Measurements from ENCODE around the gene WEE2. TPM values are rescaled to one million over a fixed set of nuclear protein-coding genes. Genes with fewer than 3 reads are reported as not detected.
"Not testable (repeated sequence)": the region's sequence is repeated elsewhere in the genome, so short reads cannot be mapped to it uniquely, and the experiment has no call there.

WEE2 gene
- total RNA-seq, 4 donors from 2014 or later = 0.79 TPM; not detected in 3

DNA sequence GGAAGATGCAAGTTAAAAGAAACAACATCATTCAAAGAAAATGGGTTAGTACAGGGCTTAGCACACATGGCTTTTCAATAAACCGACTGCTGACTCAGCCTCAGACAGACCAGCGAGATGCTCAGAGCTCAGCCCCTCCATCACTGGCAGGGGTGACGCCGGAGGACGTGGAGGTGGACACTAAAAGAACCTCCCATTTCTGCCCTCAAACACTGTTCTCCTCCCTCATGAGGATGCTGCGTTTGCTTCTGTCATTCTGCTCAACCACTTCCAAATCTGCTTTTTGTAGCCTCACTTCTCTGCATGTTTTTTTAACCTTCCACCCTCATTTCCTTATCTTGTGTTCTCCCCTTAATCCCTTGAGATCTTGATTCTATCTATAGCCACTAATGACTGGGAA, 21.5 kb upstream of the WEE2 start:
- peaks cover 0 to 18% of the 10 kb centered on the region in 2 donors for H3K36me3 ChIP-seq
- H3K4me3 ChIP-seq (replicated peaks in 1 of 3) = no peak overlapping the region
- peaks cover 0 to 4% of the 10 kb centered on the region in 2 donors for H3K4me1 ChIP-seq
- H3K27me3 ChIP-seq = no peaks in the 10 kb centered on the region
- DNase-seq = no peak
- TF ChIP-seq, protein P1, sequence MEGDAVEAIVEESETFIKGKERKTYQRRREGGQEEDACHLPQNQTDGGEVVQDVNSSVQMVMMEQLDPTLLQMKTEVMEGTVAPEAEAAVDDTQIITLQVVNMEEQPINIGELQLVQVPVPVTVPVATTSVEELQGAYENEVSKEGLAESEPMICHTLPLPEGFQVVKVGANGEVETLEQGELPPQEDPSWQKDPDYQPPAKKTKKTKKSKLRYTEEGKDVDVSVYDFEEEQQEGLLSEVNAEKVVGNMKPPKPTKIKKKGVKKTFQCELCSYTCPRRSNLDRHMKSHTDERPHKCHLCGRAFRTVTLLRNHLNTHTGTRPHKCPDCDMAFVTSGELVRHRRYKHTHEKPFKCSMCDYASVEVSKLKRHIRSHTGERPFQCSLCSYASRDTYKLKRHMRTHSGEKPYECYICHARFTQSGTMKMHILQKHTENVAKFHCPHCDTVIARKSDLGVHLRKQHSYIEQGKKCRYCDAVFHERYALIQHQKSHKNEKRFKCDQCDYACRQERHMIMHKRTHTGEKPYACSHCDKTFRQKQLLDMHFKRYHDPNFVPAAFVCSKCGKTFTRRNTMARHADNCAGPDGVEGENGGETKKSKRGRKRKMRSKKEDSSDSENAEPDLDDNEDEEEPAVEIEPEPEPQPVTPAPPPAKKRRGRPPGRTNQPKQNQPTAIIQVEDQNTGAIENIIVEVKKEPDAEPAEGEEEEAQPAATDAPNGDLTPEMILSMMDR (IDR thresholded peaks at IDR 0.05) = no peak
- TF ChIP-seq POLR2A (IDR thresholded peaks at IDR 0.05) = no peak
- no peaks in the 10 kb centered on the region for H3K9me3 ChIP-seq
- 68 to 70% methylated on average over 6 of the region's 6 CpGs for WGBS, 2 donors
- H3K27ac ChIP-seq = no peak overlapping the region
- intact Hi-C loops (cut with DNase I) = no loop called here

DNA sequence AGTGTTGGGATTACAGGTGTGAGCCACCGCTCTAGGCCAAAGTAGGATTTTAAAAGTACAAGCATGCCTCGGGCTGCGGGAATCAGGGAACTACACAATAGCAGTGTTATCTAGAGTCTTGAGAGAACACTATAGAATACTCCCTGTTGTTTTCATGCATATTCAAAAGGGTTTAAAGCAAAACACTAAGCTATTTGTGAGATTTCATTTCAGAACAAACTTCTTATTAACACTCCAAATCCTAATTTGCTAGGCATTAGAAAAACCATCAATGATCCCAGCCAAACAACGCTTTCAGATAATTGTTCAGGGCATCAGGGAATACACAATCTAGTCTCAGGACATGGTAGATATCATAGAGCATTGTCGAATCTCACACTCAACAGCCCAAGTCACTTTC, 20.1 kb upstream of the WEE2 start:
- no peaks in the 10 kb centered on the region for H3K27me3 ChIP-seq
- H3K27ac ChIP-seq = no peak overlapping the region
- no peak for TF ChIP-seq POLR2A (IDR thresholded peaks at IDR 0.05)
- TF ChIP-seq, protein P1 (IDR thresholded peaks at IDR 0.05) = no peak
- no peak for DNase-seq
- no peaks in the 10 kb centered on the region for H3K9me3 ChIP-seq
- intact Hi-C loops (cut with DNase I) = no loop called here
- H3K36me3 ChIP-seq = peaks cover 0 to 10% of the 10 kb centered on the region in 2 donors
- 96 to 98% methylated on average over 5 of the region's 5 CpGs for WGBS, 2 donors
- H3K4me1 ChIP-seq = peaks cover 0 to 4% of the 10 kb centered on the region in 2 donors
- H3K4me3 ChIP-seq (replicated peaks in 1 of 3) = no peak overlapping the region

DNA sequence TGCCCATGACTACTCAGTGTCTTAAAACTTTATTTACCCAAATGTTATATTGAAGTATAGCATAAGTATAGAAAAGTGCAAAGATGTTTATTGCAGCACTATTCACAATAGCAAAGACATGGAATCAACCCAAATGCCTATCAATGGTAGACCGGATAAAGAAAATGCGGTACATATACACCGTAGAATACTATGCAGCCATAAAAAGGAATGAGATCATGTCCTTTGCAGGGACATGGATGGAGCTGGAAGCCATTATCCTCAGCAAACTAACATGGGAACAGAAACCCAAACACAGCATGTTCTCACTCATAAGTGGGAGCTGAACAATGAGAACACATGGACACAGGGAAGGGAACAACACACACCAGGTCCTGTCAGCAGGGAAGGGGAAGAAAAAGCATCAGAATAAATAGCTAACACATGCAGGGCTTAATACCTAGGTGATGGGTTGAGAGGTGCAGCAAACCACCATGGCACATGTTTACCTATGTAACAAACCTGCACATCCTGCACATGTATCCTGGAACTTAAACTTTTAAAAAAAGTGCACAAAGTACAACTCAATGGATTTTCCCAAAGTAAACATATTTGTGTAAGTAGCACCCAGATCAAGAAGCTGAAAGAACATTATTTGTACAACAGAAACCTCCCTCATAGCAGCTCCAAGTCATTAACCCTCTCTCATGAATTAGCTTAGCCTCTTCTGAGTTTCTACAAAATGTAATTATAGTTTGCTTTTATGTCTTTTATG, 18.9 kb upstream of the WEE2 start:
- DNase-seq; H3K36me3 ChIP-seq; H3K4me3 ChIP-seq (replicated peaks in 1 of 3); H3K27me3 ChIP-seq; intact Hi-C loops (cut with DNase I); H3K4me1 ChIP-seq; H3K27ac ChIP-seq; H3K9me3 ChIP-seq: not testable (repeated sequence)
- 96 to 99% methylated on average over 3 of the region's 3 CpGs for WGBS, 2 donors

DNA sequence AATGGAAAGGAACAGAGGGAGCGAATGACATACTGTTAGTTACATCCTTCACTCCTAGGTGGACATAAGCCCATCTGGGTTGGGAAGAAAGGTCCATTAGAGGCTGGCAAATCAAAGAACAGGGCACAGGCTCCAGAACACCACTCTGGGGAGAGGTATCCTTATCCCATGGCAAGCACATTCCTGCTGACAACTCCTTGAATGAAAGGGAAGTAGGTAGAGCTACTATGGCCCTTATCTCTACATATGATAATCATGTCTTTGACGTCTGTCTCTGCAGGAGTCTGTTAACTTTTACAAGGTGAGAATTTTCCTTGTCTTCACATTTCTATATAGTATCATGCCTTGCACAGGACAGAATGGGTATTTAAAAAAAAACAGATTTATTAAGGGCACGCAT, 16.6 kb upstream of the WEE2 start:
- WGBS, 2 donors = 91 to 96% methylated on average over 3 of the region's 3 CpGs
- intact Hi-C loops (cut with DNase I) = no loop called here
- Histone ChIP-seq H3K4me1 (peaks cover 9 to 16% of the 10 kb centered on the region in 2 donors), H3K27me3 (no peaks in the 10 kb centered on the region), H3K36me3 (no peaks in the 10 kb centered on the region), H3K9me3 (no peaks in the 10 kb centered on the region), H3K4me3 (replicated peaks in 1 of 3) (no peak overlapping the region), H3K27ac (no peak overlapping the region)
- TF ChIP-seq, protein P1 (IDR thresholded peaks at IDR 0.05) = no peak
- TF ChIP-seq POLR2A (IDR thresholded peaks at IDR 0.05) = no peak
- DNase-seq = no peak

DNA sequence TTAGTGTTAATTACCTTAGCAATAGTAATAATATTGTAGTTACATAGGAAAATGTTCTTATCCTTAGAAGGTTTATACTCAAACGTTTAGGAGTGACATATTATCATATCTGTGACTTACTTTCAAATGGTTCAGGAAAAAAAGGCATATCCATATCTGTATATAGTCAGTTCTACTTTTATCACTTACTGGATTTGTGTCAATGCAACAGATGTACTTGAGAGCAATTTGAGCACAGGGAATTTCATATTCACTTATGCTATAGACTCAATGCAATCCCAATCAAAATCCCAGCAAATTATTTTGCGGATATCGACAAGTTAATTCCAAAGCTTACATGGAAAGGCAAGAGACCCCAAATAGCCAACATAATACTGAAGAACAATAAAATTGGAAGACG, 16.2 kb upstream of the WEE2 start:
- Histone ChIP-seq H3K27me3 (no peaks in the 10 kb centered on the region), H3K9me3 (no peaks in the 10 kb centered on the region), H3K27ac (no peak overlapping the region), H3K4me3 (replicated peaks in 1 of 3) (no peak overlapping the region), H3K36me3 (no peaks in the 10 kb centered on the region), H3K4me1 (peaks cover 11 to 19% of the 10 kb centered on the region in 2 donors)
- WGBS, 2 donors = 89 to 90% methylated on average over 4 of the region's 4 CpGs
- TF ChIP-seq, protein P1 (IDR thresholded peaks at IDR 0.05) = no peak
- no peak for TF ChIP-seq POLR2A (IDR thresholded peaks at IDR 0.05)
- DNase-seq = no peak
- intact Hi-C loops (cut with DNase I) = no loop called here
